ENCODE data around the gene USP34. TPM values are rescaled to one million over a fixed set of nuclear protein-coding genes. Genes with fewer than 3 reads are reported as not detected.
A peak's percentile ranks its signal among the peaks of the same experiment; 100 is the strongest.

USP34 gene
- total RNA-seq, 2 experiments from 2014 or later = 80.4 to 84.7 TPM

DNA sequence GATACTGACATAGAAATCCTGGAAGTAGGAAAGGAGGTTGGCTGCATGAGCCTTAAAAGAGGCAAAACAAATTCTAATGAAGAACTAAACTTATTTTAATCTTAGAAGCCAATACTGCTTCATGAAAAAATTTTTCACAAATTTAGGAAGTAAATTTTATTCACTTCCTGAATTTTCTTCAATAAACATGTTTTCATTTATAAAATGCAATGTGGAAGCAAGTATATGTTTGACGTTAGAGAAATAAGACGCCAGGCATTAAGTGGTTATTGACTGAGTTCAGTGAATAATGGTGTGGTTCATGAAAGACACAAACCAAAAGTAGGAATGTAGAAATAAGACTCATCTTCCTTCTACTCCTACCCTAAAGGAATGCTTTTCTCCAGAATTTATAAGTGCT lies 136.4 kb downstream of the USP34 start:
- ChIA-PET CTCF (no interaction called here), POLR2A (no interaction called here)
- H3K27me3 Mint-ChIP-seq (ENCODE audit: low read depth) = no peaks in the 10 kb centered on the region
- H3K9me3 Mint-ChIP-seq (ENCODE audit: insufficient read depth) = no peaks in the 10 kb centered on the region
- H3K4me1 Mint-ChIP-seq (ENCODE audit: low read depth) = no peaks in the 10 kb centered on the region
- ATAC-seq (no peak), DNase-seq (no peak)
- H3K4me3 Mint-ChIP-seq = no peak overlapping the region
- H3K36me3 Mint-ChIP-seq (ENCODE audit: low read depth) = peaks cover 32% of the 10 kb centered on the region
- H3K27ac Mint-ChIP-seq = no peak overlapping the region

DNA sequence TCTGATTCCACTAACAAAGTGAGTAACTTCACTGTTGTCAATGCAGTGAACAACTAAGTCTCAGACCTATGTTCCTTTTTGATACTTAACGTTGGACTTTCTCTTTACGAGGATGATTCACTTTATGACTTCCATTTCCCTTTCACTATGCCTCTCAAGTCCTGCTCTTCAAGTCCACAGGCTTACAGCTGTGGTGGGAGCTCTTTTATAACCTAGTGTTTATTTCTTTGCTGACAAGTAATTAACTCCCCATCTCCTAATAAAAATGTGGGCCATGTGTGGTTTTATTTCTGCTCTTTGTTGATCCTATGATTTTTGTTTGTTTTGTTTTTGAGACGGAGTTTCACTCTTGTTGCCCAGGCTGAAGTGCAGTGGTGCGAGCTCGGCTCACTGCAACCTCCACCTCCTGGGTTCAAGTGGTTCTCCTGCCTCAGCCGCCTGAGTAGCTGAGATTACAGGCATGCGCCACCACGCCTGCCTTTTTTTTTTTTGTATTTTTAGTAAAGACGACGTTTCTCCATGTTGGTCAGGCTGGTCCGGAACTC lies 142.1 kb downstream of the USP34 start:
- CTCF ChIA-PET = no interaction called here
- DNase-seq (no peak), ATAC-seq (peak; percentile 33)
- H3K4me1 Mint-ChIP-seq (ENCODE audit: low read depth) = peaks cover 20% of the 10 kb centered on the region
- peaks cover 38% of the 10 kb centered on the region for H3K36me3 Mint-ChIP-seq (ENCODE audit: low read depth)
- POLR2A ChIA-PET = no interaction called here
- H3K4me3 Mint-ChIP-seq = no peak overlapping the region
- no peaks in the 10 kb centered on the region for H3K9me3 Mint-ChIP-seq (ENCODE audit: insufficient read depth)
- H3K27ac Mint-ChIP-seq = no peak overlapping the region
- no peaks in the 10 kb centered on the region for H3K27me3 Mint-ChIP-seq (ENCODE audit: low read depth)

DNA sequence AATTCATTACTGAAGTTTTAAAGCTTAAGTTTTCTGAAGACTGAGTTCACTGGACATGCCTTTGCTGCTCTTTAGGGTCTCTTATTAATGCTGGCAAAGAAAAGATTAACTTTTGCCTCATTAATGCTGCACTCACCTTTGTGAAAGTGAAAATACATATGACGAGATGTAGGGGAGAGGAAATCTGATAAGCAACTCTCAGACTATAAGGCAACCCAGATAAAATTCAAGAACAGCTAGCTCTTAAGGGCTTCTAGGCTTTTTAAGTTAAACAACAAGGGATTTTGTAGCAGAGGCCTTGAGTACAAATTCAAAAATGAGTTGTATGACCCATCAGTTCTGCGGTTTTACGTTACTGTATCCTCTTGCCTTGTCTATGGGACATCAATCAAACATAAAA lies 143.7 kb downstream of the USP34 start:
- POLR2A ChIA-PET = interaction anchor here (1.0 to 1.2 kb wide), 2 partner anchors 10 to 150 kb away, joined by 3 to 4 read pairs; no protein-coding TSS in a partner anchor
- peaks cover 35% of the 10 kb centered on the region for H3K36me3 Mint-ChIP-seq (ENCODE audit: low read depth)
- no peaks in the 10 kb centered on the region for H3K27me3 Mint-ChIP-seq (ENCODE audit: low read depth)

DNA sequence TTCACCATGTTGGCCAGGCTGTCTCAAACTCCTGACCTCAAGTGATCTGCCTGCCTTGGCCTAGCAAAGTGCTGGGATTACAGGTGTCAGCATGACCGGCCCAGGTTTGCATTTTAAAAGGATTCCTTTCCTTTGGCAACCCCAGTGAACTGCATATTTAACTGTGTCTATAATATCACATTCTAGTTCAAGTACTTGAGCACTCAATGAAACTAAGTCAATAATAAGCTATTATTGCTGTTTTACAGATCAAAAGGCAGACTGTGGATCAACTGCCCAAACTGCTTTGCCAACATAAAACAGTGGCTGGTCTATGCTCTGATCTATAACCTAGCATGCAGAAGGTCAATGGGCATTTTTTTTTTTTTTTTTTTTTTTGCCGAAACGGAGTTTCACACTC lies 144.5 kb downstream of the USP34 start:
- Mint-ChIP-seq H3K4me1 (ENCODE audit: low read depth) (peaks cover 20% of the 10 kb centered on the region), H3K36me3 (ENCODE audit: low read depth) (peaks cover 35% of the 10 kb centered on the region), H3K27ac (no peak overlapping the region), H3K9me3 (ENCODE audit: insufficient read depth) (no peaks in the 10 kb centered on the region), H3K4me3 (no peak overlapping the region), H3K27me3 (ENCODE audit: low read depth) (no peaks in the 10 kb centered on the region)
- ChIA-PET CTCF (interaction anchor here (1.5 kb wide), 1 partner anchor 100 kb away, joined by 4 read pairs; no protein-coding TSS in a partner anchor), POLR2A (interaction anchor here (1.2 kb wide), 1 partner anchor 10 kb away, joined by 4 read pairs; no protein-coding TSS in a partner anchor)
- DNase-seq (no peak), ATAC-seq (no peak)

More for the DNA sequence above, 143.7 kb downstream of the USP34 start:
- H3K4me3 Mint-ChIP-seq = peak overlapping the region; percentile 22
- no peak for DNase-seq
- peaks cover 20% of the 10 kb centered on the region for H3K4me1 Mint-ChIP-seq (ENCODE audit: low read depth)
- peak overlapping the region; percentile 66 for H3K27ac Mint-ChIP-seq
- H3K9me3 Mint-ChIP-seq (ENCODE audit: insufficient read depth) = no peaks in the 10 kb centered on the region
- CTCF ChIA-PET = interaction anchor here (1.5 kb wide), 1 partner anchor 99 kb away, joined by 4 read pairs; no protein-coding TSS in a partner anchor
- ATAC-seq = peak; percentile 67

- DNase-seq (no peak), ATAC-seq (no peak)
- Mint-ChIP-seq H3K36me3 (ENCODE audit: low read depth) (peaks cover 18% of the 10 kb centered on the region), H3K9me3 (ENCODE audit: insufficient read depth) (no peaks in the 10 kb centered on the region), H3K4me1 (ENCODE audit: low read depth) (no peaks in the 10 kb centered on the region), H3K27ac (no peak overlapping the region), H3K4me3 (no peak overlapping the region), H3K27me3 (ENCODE audit: low read depth) (no peaks in the 10 kb centered on the region)
- ChIA-PET CTCF (no interaction called here), POLR2A (no interaction called here)
These were observed 150.7 kb downstream of the USP34 start for GRCh38 chr2:61320181-61320580.

DNA sequence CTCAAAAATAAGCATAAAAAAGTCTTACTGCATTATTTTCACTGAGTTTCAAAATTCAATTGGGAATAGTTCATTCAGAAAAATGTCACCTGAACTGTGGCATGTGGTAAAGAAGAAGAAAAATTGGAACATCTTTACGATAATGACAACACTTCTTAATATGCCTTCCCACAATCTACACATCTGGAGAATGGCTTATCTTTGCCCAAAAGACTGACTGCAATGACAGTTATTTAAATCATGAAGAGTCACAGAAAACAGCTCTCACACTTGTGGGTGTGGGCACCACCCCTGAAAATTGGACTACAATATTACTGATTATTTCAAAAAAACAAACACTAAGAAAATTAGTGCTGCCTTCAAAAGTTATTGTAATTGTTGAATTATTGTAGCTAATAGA lies 152.3 kb downstream of the USP34 start:
- Mint-ChIP-seq H3K27ac (no peak overlapping the region), H3K27me3 (ENCODE audit: low read depth) (no peaks in the 10 kb centered on the region), H3K4me3 (no peak overlapping the region), H3K4me1 (ENCODE audit: low read depth) (no peaks in the 10 kb centered on the region), H3K36me3 (ENCODE audit: low read depth) (peaks cover 18% of the 10 kb centered on the region), H3K9me3 (ENCODE audit: insufficient read depth) (no peaks in the 10 kb centered on the region)
- no peak for DNase-seq
- ATAC-seq = no peak
- ChIA-PET POLR2A (no interaction called here), CTCF (no interaction called here)

- CTCF ChIA-PET = no interaction called here
- Mint-ChIP-seq H3K4me1 (ENCODE audit: low read depth) (peaks cover 15% of the 10 kb centered on the region), H3K4me3 (no peak overlapping the region), H3K9me3 (ENCODE audit: insufficient read depth) (no peaks in the 10 kb centered on the region), H3K27me3 (ENCODE audit: low read depth) (no peaks in the 10 kb centered on the region), H3K36me3 (ENCODE audit: low read depth) (peaks cover 49% of the 10 kb centered on the region), H3K27ac (no peak overlapping the region)
- ATAC-seq (no peak), DNase-seq (no peak)
- POLR2A ChIA-PET = no interaction called here
These were observed 174.9 kb downstream of the USP34 start for GRCh38 chr2:61295981-61296380.

- peaks cover 48% of the 10 kb centered on the region for H3K36me3 Mint-ChIP-seq (ENCODE audit: low read depth)
- ChIA-PET CTCF (no interaction called here), POLR2A (no interaction called here)
- no peaks in the 10 kb centered on the region for H3K9me3 Mint-ChIP-seq (ENCODE audit: insufficient read depth)
- H3K27me3 Mint-ChIP-seq (ENCODE audit: low read depth) = no peaks in the 10 kb centered on the region
- peaks cover 20% of the 10 kb centered on the region for H3K4me1 Mint-ChIP-seq (ENCODE audit: low read depth)
- H3K27ac Mint-ChIP-seq = no peak overlapping the region
- no peak for DNase-seq
- ATAC-seq = no peak
- H3K4me3 Mint-ChIP-seq = no peak overlapping the region
These were observed 178.9 kb downstream of the USP34 start for GRCh38 chr2:61291851-61292575.

- Mint-ChIP-seq H3K27ac (no peak overlapping the region), H3K36me3 (ENCODE audit: low read depth) (peaks cover 34% of the 10 kb centered on the region), H3K4me3 (no peak overlapping the region), H3K27me3 (ENCODE audit: low read depth) (no peaks in the 10 kb centered on the region), H3K9me3 (ENCODE audit: insufficient read depth) (no peaks in the 10 kb centered on the region), H3K4me1 (ENCODE audit: low read depth) (peaks cover 16% of the 10 kb centered on the region)
- DNase-seq (no peak), ATAC-seq (no peak)
- CTCF ChIA-PET = interaction anchor here (0.9 kb wide), 1 partner anchor 10 kb away, joined by 3 read pairs; no protein-coding TSS in a partner anchor
- POLR2A ChIA-PET = no interaction called here
These were observed 182.6 kb downstream of the USP34 start for GRCh38 chr2:61288070-61288841.

DNA sequence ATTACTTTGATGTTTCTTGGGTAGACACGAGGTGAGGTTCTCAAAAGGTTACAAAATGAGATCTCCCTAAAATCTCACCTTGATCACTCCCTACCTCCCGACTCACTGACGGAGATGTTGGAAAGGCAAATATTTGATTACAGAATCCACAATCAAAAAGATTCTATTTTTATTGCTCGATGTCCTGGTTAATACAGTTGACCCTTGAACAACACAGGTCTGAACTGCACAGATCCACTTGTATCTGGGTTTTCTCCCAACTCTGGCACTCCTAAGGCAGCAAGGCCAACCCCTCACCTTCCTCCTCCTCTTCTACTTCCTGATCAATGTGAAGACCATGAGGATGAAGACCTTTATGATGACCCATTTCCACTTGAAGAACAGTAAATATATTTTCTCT lies 183.6 kb downstream of the USP34 start:
- no peak overlapping the region for H3K27ac Mint-ChIP-seq
- ATAC-seq (no peak), DNase-seq (no peak)
- H3K4me3 Mint-ChIP-seq = no peak overlapping the region
- CTCF ChIA-PET = no interaction called here
- H3K4me1 Mint-ChIP-seq (ENCODE audit: low read depth) = peaks cover 14% of the 10 kb centered on the region
- H3K27me3 Mint-ChIP-seq (ENCODE audit: low read depth) = no peaks in the 10 kb centered on the region
- H3K9me3 Mint-ChIP-seq (ENCODE audit: insufficient read depth) = no peaks in the 10 kb centered on the region
- POLR2A ChIA-PET = no interaction called here
- peaks cover 34% of the 10 kb centered on the region for H3K36me3 Mint-ChIP-seq (ENCODE audit: low read depth)

DNA sequence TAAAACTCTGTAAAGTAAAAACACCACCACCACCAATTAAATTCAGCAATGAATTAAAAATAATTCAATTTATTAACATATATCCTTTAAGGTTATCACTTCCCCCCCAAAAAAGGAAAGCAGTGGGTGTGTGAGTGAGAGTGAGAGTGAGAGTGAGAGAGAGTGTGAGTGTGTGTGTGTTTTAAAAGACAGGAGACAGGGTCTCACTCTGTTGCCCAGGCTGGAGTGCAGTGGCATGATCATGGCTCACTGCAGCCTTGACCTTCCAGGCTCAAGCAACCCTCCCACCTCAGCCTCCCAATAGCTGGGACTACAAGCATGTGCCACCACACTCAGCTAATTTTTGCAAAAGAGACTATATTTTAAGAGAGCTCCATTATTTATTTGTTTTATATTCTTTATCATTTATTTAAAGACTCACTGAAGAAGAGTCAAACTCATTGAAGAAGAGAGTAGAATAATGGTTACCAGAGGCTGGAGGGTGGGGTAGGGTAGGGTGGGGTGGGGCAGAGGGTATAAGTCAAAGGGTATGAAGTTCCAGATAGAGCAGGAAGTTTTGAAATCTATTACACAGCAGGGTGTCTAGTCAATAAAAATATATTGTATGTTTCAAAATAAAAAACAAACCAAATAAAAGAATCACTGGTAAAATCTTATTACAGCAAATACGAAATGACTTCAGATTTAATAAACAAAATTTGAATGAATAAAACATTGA lies 187.3 kb downstream of the USP34 start:
- H3K36me3 Mint-ChIP-seq (ENCODE audit: low read depth) = peaks cover 30% of the 10 kb centered on the region
- POLR2A ChIA-PET = no interaction called here

More for the DNA sequence above, 187.3 kb downstream of the USP34 start:
- no peak overlapping the region for H3K4me3 Mint-ChIP-seq
- no peak for ATAC-seq
- H3K27me3 Mint-ChIP-seq (ENCODE audit: low read depth) = no peaks in the 10 kb centered on the region
- no peaks in the 10 kb centered on the region for H3K9me3 Mint-ChIP-seq (ENCODE audit: insufficient read depth)
- H3K27ac Mint-ChIP-seq = no peak overlapping the region
- H3K4me1 Mint-ChIP-seq (ENCODE audit: low read depth) = no peaks in the 10 kb centered on the region
- no peak for DNase-seq
- CTCF ChIA-PET = no interaction called here
